Activated CD4-positive, alpha-beta T cell treated with anti-CD3 and anti-CD28 coated beads, Interleukin-2, amount 50 U/mL, for 16 hours (primary cell): ENCODE results near the gene CD63.

Experiments
- DNase-seq: peaks from one replicate; pipeline ENCODE4 v3.0.0-alpha.2; 2020

The CD63 gene

GRCh38 chr12:55703901-55704761, 24.7 kb downstream of the CD63 start:
- DNase-seq = no peak

- DNase-seq = no peak
Measured at GRCh38 chr12:55703288-55703687, 25.5 kb downstream of the CD63 start.

GRCh38 chr12:55702861-55703260, 25.9 kb downstream of the CD63 start:
- no peak for DNase-seq

GRCh38 chr12:55700255-55701018, 28.4 kb downstream of the CD63 start:
- no peak for DNase-seq

DNA sequence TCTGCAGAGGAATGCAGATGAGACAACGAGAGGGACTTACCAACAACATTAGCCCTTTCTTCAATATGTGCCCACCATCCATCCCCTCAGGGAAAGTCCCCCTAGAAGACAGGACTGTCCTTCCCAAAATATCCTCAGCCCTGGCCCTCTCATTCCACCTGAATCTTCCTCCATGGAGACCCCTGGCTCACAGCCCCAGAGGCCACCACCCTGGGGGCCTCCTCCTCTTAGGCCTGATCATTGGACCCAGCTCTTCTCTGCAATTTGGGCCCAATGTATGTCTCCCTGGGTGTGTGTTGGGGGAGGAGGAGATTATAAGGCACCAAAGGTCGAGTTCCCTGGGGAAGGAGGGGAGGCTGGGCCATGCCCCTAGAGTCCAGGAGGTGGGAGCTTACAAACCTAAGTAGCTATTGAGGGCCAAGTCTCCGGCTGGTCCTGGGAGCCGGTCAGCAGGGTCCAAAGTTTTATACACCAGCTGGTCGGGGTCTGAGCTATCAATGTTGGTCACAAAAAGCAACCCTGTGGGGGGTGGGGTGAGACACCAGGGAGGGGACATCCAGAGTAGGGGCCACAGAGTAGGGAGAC, 29.2 kb downstream of the CD63 start:
- DNase-seq = no peak

GRCh38 chr12:55698965-55699364, 29.8 kb downstream of the CD63 start:
- no peak for DNase-seq

- DNase-seq = no peak
Measured at GRCh38 chr12:55698241-55698955, 30.4 kb downstream of the CD63 start.

GRCh38 chr12:55697686-55698085, 31.1 kb downstream of the CD63 start:
- no peak for DNase-seq

DNA sequence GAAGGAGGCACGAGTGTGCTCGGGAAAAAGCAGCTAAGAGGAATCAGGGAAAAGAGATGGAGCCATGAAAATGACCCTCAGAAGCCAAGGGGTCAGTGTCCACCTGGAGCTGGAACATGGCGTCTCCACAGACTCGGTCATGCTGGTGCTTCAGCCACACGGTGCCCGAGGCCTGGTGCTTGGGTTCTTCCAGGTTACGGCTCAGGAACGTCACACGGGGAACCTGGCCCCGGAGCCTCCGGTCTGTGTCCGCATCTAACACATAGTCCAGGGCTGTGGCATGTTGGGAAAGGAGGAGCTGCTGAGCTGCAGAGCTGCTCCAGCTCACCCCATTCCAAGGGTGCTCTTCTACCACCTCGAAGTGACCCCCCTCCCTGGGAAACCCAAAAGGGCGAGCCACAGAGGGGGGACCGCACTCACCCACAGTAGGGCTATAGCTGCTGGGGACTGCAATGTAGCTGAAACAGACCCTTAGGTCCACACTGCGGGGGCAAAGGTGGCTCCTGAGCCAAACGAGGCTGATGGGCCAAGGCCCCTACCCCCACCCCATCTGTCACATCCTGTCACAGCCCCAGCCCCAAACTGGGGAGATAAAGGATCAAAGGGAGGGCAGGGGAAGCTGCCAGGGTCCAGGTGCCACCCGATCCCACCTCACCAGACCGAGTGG, 31.9 kb downstream of the CD63 start:
- no peak for DNase-seq

DNA sequence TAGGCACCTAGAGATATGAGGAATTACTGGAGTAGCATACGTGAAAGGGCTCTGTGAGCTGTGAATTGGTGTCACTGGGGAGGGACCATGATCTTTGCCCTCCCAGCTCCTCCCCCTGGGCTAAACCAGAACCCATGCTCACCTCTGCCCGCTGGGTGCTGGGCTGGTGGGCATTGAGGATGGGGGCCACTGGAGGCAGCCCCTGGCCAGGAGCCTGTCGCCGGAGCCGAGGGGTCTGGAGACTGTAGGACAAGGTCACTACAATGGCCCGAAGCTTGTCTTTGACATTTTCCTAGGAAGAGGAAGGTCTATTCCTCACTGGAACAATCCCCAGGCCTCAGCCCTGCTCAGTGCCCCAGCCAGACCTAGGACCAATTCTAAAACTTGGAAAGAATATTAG, 32.7 kb downstream of the CD63 start:
- DNase-seq = no peak

DNA sequence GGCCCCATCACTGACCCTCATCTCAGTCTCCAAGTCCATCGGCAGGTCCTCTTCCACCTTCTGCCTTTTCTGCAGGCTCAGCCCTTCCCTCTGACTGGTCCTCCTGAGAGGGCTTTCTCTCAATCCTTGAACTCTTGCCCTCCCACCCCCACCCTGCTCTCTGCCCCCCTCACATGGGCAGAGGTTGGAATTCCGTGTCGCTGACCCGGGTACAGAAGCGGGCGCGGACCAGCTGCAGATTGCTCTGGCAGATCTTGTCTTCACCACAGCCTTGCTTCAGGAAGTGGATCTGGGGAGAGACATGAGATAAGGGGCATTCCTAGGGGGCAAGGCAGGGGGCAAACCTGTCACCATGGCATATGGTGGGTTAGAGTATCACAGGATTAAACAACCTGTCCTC, 33.5 kb downstream of the CD63 start:
- no peak for DNase-seq

DNA sequence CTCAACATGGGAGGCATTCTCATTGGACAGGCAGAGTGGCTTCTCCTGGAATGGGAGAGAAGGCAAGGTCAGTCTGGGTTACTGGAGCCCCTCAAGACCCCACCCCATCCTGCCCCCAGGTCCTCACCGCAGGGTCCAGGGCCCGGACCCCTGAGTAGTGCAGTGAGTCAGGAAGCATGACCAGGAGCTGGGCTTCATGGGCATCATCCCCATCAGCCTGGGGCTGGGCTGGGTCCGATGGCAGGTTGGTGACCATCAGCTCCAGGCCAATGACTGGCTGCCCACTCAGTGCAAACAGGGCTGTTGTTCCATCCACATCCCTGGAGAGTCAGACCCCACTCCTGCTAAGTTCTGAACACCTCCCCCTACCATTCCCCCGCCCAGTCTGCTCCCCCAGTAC, 34.2 kb downstream of the CD63 start:
- no peak for DNase-seq

GRCh38 chr12:55694188-55694515, 34.7 kb downstream of the CD63 start:
- DNase-seq = no peak

DNA sequence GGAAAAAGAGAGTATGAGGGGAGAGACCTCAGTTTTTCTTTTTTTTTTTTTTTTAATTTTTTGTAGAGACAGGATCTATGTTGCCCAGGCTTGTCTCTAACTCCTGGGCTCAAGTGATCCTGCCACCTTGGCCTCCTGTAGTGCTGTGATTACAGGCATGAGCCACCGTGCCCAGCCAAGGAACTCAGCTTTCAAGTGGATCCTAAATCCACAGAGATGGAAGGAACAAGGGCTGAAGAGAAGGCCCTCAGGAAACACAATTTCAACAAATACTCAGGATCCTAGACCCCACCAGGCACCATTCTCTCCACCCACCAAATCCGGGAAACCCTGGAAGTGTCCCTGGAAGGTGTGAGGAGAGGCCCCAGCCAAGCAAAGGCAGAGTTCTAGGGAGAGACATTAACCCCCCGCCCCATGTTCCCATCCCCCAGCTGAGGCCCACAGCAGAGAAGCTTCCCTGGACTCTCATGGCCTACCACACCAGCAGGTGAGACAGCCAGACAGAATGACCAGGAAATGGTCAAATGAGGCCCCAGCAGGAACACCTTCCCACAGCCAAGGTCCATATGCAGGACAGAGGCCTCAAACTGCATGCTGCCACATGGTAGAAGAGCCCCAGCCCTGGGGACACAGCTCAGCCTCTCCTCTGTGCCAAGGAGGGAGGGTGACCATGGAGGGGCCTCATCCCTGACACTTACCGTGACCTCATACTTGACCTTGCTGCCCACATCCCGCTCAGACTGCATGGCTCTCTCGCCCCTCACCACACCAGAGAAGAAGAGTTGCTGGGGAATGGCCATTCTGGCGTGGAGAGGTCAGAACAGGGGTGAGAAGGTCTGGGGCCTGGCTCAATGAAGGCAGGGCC, 35.3 kb downstream of the CD63 start:
- no peak for DNase-seq

GRCh38 chr12:55692631-55693322, 36.0 kb downstream of the CD63 start:
- DNase-seq = no peak

DNA sequence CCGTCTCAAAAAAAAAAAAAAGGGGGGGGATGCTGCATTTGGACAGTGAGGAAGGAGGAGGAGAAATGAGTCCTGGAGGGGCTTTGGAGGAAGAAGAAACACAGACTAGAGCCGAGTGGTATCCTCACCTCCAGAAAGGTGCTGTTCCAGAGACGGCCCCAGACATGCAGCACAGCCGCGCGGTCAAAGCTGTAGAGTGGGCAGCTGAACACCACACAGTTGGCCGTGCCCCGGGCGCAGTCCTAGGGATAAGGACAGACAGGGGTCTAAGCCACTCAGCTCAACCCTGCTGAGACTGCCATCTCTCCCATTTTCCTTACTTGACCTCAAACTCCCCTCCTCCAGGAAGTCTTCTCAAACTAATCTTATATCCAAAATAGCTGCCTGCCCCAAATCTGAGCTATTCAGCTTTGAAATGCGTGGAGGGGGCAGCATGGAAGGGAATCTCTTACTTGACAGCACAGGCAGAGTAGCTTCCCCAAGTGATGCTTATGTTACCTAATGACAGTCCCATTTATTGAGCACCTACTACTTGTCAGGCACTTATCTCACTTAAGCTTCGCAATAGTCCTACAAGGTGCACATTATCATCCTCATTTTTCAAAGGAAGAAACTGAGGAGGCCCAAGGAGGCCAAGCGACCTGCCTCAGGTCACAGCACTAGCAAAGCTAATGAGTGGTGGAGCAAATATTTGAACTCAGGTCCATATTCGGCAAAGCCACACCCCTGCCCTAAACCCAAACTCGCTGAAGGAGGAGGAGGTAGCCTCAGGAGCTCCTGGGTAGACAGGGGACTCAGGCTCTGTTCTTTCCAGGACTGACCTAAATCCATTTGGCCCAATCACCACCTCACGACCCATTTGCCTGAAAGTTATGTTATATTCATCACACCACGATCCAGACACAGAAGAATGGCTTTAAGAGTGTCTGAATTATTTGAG, 39.8 kb downstream of the CD63 start:
- DNase-seq = no peak

DNA sequence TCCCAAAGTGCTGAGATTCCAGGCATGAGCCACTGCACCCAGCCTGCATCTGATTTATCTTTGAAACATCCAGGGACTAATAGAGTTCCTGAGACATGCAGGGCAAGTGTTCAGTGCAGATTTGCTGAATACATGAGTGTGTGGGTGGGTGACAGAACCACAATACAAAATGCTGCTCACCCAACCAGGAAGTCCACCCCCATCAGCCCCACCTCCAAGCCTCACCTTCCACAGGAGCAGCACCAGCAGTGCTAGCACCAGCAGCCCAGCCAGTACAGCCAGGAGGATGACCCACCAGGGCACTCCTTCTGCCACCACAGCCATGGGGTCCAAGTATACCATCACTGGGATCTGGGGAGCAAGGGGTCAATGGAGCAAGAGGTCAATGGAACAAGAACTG, 41.1 kb downstream of the CD63 start:
- DNase-seq = peak; percentile 16

DNA sequence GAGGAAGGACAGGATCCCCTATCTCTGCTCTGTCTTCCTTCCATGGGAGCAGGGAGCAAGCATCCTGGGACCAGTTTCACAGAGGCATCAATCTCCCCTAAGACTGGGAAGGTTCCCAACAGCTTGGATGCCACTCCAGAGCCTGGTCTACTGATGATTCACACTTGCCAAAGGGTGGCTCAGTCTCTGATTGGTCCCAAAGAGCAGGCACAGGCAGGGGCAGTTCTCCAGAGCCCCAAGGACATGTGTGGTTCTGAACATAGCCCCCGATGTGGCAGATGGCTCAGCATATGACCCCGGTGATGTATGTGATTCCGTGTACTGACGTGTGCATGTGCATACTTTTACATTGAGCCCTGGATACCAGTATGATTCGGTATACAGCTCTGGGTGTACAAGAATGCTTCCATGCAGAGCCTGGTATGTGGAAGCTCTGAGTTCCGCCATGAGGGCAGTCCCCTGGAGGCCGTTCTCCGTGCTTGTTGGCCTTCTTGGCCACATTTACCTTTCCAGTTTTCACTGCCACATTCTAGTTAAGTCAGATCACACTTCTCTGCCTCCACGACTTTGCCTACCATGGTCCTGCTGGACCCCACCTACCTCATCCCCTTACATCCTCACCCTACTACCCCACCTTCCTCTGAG, 42.3 kb downstream of the CD63 start:
- DNase-seq = no peak

GRCh38 chr12:55685671-55686070, 43.1 kb downstream of the CD63 start:
- DNase-seq = no peak
